GM18861 (cell line): ENCODE measurements around the gene PAK4.

ENCODE experiments used
- ATAC-seq: cut with Tn5 transposase; IDR thresholded peaks from one replicate; pipeline ENCODE4 v1.9.1; 2021; ENCODE audit not compliant: unreplicated experiment

The PAK4 gene

DNA sequence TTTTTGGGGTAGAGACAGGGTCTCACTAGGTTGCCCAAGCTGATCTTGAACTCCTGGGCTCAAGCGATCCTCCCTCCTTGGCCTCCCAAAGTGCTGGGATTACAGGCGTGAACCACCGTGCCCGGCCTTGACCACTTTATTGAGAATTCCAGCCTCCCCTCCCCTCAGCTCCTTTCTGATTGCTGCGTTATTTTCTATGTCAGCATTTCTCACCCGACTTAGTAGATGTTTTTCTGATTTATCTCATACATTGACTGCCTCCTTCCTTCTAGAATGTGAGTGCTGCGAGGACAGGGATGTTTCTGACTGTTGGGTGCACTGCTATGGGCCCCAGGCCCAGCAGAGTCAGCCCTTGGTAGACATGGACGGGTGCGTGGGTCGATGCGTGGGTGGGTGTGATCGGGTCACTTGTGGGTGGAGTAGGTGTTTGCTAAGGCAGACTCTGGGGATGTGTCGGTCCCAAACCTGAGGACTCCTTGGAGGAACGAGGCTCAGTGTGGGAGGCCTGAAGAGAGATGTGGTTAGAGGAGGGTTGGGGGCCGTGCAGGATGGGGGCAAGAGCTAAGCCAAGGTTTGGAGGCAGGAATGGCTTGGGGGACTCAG is 37.0 kb downstream of the PAK4 start:
- no peak for ATAC-seq

DNA sequence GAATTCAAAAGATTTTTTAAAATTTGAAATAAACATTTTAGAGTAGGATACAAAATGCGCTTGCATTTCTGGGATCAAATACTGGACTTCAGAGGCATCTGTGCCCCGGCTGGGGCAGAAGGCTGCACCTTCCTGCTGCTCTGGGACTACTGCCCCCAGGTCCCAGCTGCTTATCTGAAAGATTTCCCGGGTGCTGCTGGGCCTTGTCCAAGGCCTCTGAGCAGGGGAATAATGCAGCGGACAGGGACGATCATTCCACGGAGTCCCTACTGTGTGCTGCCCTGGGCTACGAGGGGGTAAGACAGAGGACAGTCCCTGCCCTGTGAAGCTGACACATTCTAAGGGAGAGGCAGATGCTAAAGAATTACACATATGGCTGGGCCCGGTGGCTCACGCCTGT is 38.0 kb downstream of the PAK4 start:
- no peak for ATAC-seq

DNA sequence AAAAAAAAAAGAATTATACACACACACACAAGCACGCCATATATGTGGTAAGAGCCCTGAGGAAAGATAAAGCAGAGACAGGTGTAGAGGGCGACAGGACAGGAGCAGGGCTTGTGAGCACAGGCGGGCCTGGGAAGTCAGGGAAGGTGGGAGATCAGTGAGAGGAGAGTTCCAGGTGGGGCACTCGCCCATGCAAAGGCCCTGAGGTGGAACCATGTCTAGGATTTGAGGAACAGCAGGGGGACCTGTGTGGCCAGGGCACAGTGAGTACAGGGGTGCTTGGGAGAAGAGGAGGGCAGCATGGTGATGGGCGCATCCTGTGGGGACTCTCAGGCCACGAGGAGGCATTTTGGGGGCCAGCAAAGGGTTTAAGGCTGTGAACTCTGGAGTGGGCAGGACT is 38.7 kb downstream of the PAK4 start:
- ATAC-seq: no peak

DNA sequence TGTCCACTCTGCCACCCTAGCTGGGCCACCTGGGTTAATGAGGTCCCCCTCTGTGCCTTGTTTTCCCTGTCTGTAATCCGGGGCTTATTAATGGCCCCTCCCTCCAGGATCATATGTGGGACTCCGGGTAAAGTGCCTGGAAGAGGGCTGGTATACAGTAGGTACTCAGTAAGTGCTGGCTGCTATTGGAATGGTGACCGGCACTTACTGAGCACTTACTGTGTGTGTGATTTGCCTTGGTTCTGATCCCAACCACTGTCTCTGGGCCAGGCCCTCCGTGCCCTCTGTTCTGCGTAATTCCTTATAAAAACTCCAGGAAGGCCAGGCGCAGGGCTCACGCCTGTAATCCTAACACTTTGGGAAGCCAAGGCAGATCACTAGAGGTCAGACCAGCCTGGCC is 40.3 kb downstream of the PAK4 start:
- ATAC-seq: no peak

DNA sequence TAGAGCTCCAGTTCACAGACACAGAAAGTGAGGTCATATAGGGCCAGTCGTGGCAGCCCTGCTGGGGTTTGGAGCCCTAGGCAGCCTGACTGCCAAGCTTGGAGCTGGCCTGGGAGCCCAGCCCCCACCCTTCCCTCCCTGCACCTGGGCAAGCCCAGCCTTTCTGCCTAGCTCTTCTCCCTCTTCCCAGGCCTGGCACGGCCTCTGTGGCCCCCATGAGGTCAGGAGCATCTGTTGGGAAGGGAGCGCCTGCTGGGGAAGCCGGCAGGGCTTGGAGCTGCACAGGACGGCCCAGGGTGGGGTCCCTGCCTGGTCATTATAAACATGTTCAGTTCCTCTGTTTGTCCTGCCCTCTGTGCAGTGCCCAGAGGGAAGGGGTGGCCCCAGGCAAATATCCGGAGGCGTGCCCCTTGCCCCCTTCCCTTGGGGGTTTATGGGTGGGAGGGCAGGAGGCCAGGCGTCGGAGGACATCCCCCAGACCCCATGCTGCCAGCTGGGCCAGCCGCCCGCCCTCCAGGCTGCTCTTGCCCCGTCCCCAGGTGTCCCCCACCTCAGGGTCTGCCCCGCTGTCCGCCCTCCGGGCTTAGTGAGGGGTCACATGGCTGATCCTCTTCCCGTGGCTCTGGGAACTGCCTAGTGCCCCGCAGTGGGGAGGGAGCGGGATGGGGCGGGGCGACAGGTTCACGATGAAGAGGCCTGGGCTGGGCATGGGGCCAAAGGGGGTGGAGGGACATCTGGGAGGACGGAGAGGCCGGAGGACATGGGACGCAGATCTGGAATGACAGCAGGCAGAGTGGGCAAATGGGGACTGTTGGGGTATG is 41.2 kb downstream of the PAK4 start:
- no peak for ATAC-seq

DNA sequence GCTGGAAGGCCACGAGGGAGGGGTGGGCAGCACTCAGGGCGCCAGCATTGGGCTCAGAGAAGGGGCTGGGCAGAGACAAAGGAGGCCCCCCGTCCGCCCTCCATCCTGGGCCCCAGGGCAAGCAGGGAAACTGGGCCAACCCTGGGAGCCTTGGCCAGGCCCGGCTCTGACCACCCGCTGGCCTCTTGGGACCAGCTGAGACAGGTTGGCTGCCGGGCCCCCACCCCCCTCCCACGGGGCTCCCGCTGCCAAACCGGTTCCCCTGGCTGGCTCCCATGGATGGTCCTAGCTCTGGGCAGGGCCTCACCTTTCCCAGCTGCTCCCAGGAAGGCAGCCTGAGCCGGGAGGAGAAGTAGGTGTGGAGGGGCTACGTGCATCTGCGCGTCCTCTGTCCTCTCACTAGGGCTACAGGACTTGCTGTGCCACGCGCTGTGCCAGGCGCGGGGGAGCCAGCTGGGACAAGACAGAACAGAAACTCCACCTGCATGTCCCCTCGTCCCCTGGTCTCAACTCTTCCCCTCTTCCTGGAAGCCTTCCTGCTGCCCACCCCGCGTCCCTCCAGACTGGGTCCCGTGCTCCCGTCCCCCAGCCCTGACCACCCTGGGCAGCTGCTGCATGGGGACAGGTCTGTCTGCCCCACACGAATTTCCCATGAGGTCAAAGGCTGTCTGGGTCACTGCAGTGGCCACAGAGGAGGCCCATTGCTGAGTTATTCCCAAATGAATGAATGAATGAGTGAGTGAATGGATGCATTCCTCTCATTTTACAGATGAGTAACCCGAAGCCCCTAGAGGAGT is 42.1 kb downstream of the PAK4 start:
- no peak for ATAC-seq

DNA sequence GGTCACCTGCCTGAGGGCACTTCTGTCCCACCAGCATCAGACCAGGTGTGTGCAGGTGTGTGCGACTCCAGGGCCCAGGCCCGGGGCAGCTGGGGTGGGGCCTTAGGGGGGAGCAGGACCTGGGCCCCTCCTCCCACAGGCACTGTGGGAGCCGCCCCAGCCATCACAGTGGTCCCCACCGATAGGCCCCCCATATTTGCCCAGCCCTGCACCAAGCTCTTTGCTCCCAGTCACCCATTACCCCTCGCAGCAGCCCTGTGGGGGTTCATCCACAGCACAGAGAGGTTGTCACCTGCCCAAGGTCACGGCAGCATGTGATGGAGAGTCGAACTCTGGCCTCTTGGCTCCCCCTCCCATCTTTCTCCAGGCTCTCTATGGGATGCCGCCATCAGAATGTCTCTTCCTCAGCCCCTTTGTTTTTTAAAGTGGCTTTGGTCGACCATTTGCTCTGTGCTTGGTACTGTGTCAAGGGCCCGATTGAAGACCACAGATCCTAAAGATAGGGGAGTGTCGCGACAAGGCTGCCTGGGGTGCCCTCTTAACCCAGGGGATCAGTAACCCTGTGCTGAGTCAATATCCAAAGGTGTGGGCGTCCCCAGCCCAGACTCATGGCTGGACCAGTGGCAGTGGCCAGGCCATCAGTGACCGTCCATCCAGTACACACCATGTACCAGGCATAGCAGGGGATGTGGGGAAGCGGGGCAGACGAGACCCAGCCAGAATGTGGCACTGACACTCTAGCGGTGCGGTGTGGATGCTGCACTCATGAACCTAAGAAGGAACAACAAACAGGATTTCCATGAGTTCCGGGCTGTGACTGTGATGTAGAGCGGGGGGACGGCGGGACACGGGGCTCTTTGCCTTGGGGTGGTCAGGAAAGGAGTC is 42.9 kb downstream of the PAK4 start:
- no peak for ATAC-seq

DNA sequence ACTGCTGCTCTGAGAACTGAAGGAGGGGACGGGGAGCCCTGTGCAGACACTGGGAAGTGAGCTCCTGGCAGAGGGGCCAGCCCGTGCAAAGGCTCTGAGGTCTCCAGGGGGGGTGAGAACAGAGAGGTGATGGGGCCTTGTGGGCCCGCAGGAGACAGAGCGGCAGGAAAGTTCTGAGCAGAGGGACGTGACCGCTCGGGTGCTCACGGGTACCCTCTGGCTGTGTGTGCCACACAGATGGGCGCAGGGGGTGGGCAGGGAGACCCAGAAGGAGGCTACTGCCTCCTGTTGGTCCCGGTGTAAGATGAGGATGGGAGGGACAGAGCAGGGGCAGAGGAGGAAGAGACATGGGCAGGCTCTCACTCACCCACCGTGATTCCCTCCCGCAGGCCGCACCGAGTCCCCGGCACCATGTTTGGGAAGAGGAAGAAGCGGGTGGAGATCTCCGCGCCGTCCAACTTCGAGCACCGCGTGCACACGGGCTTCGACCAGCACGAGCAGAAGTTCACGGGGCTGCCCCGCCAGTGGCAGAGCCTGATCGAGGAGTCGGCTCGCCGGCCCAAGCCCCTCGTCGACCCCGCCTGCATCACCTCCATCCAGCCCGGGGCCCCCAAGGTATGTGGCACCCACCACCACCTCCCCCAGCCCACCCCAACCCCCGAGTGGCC is 43.7 kb downstream of the PAK4 start:
- no peak for ATAC-seq

DNA sequence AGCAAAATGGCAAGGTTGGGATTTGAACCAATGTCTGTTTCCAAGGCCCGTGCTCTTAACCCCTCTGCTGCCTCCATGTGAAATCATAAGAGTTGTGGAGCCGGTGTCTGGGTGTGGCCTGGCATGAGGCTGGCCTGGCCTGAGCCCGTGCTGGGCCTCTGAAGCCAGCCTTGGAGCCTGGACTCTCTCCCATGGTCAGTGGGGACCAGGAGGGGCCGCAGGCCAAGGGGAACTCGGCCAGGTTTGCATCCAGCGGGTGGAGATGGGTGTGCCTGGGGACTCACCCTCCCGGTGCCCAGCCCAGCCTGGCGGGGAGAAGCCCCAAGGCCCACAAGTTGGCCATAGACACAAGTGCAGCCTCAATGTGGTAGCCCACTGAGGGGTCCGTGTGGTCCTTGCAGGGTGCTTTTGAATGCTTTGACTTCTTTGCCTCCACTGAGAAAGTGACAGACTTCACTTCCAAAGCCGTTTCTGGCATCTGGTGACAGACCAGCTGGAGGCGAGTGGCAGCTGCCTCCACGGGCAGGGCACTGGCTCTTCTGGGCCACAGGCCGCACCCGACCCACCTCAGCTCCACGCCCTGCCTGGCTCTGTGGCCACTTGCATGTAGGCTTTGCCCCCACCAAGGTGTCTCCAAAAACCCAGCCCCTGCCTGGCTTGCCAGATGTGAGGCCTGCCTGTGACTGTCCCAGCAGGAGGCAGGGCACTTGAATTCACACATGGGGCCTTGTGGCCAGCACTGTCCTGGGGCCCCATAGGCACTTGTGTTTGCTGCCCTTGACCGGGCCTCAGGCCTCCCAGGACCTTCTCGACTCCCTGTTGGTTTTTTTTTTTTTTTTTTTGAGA is 45.0 kb downstream of the PAK4 start:
- ATAC-seq: no peak

DNA sequence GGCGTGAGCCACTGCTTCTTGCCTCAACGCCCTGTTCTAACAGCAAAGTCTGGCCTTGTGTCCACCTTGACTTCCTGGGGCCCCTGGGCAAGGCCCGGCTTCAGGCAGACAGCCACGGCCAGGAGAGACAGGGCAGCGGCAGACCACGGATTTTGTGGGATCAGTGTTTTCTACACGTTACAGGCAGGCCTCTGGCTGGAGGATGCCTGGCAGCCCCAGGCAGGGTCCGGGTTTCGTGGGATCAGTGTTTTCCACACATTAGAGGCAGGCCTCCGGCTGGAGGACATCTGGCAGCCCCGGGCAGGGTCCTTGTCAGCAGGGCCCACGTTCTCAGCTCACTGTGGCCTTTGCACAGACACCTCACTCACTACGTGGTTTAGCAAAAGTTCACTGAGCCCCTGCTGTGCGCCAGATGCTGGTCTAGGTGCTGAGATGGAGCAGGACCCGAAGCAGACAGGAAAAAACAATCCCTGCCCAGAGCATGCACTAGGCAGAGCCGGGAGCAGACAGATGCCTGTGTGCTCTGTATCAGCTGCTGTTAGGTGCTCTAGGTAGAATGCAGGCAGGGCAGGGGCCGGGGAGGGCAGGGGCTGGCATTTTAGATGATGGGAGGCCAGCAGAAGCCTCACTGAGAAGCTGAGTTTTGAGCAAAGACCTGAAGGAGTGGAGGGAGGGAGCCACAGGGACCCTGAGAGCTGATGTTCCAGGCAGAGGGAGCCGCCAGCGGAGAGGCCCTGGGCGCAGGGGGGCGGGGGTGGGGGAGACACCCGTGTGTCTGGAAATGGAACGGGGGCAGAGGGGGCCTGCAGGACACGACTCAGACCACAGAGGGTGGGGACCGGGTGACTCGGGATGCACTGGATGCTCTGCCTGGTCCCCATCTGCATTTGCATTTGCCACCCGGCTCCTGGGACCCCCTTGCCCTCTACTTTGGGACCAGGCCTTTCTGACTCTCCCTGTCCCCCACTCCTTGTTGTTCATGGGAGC is 46.2 kb downstream of the PAK4 start:
- ATAC-seq: no peak

DNA sequence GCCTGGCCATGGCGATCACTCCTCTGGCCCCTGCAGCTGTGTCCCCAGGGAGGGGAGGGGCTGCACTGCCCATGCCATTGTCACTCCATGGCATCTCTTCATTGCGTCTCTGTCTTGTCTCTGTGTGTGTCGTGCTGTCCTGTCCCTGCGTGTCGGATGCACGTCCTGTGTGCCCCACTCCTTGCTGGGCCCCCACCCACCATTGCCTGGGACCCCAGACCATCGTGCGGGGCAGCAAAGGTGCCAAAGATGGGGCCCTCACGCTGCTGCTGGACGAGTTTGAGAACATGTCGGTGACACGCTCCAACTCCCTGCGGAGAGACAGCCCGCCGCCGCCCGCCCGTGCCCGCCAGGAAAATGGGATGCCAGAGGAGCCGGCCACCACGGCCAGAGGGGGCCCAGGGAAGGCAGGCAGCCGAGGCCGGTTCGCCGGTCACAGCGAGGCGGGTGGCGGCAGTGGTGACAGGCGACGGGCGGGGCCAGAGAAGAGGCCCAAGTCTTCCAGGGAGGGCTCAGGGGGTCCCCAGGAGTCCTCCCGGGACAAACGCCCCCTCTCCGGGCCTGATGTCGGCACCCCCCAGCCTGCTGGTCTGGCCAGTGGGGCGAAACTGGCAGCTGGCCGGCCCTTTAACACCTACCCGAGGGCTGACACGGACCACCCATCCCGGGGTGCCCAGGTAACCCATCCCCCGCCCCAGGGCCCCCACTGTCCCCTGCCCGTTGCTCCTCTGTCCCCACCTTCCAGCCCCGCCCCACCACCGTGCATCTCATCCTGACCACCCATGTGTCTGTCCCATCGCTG is 47.3 kb downstream of the PAK4 start:
- no peak for ATAC-seq

DNA sequence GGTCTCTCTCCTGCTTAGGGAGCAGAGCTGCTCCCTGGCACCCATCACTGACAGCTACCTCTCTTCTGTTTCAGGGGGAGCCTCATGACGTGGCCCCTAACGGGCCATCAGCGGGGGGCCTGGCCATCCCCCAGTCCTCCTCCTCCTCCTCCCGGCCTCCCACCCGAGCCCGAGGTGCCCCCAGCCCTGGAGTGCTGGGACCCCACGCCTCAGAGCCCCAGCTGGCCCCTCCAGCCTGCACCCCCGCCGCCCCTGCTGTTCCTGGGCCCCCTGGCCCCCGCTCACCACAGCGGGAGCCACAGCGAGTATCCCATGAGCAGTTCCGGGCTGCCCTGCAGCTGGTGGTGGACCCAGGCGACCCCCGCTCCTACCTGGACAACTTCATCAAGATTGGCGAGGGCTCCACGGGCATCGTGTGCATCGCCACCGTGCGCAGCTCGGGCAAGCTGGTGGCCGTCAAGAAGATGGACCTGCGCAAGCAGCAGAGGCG is 48.0 kb downstream of the PAK4 start:
- no peak for ATAC-seq

DNA sequence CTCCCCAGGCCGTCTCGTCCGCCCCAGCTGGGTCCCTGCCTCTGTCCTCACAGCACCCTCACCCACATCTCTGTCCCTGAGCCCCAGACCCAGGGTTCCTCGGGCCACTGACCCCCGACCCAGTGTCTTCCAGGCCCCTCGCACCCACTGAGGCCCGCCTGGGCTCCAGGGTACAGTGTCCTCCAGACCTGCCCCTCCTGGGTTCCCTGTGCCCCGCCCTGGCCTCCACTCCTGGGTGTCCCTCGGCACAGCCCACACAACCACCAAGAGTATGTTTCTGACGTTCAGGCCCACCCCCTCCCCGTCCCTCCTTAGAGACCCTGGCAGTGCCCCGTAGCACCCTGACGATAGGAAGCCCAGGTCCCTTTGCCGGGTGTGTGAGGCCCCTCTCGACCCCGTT is 48.6 kb downstream of the PAK4 start:
- no peak for ATAC-seq

DNA sequence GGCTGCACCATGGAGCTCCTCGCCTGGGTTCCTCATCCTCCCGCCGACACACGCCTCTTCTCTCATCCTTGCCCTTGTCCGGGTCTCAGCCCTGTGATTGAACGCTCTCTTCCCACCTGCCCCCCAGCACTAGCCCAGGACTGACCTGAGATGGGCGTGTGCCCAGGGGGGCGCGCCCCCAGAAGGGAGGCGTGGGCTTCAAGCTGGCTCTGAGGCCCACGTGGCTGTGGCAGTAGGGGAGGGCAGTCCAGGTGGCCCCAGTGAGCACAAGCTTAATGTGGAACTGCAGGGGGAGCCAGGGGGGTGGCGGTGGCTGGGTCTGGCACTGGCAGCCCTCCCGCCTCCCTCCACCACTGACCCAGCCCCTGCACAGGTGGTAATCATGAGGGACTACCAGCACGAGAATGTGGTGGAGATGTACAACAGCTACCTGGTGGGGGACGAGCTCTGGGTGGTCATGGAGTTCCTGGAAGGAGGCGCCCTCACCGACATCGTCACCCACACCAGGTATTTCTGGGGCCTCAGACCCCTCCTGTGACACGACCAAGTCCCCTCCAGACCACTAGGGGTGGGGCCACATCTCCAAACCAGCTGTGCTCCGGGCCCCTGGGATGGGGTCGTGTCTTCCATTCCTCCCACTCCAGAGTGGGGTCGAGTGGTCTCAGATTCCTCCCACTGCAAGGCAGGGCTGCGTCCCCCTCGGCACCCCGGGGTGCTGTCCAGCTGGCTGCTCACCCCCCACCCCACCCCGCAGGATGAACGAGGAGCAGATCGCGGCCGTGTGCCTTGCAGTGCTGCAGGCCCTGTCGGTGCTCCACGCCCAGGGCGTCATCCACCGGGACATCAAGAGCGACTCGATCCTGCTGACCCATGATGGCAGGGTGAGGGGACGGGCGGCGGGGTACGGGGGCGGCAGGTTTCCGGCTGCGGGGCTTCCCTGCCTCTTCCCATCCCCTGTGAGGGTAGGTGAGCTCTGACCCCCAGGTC is 49.3 kb downstream of the PAK4 start:
- no peak for ATAC-seq

DNA sequence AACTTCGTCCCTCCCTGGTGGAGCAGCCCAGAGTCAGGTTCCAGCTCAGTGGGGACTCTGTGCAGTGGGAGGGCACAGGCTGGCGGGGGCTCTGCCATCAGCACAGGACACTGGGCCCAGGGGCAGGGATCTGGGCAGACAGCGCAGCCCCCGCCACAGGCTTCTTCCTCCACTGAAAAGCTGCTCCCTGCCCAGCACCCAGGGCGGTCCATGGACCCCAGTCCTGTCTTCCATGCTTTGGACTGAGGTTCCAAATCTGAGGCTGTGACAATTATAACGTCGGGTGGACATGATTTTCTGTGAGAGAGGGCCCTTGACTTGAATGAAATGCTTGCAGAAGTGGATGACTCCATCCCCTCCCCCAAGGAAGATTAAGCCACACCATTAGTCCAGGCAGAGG is 50.0 kb downstream of the PAK4 start:
- ATAC-seq: no peak

DNA sequence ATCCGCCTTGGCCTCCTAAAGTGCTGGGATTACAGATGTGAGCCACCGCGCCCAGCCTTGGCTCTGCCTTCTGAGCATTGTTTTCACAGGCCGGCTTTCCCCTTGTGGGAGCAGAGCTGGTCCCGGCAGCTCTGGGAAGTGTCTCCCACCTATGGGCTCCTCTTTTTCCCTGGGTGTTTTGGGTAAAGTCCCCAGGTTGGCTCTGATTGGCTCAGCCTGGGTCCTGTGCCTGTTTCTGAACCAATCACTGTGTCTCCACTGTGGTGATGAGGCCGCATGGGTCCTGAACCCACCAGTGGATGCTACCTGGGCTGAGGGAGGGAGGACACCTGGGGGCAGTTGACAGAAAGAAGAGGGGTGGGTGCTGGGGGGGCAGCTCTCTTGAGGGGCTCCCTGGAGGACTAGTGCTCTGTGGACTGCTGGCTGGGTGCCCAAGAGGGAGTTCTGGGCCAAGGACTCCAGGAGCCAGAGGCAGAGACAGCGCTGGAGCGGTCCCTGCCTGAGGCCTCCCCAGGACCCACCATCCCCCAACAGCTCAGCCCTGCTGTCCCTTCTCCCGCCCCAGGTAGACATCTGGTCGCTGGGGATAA is 51.6 kb downstream of the PAK4 start:
- ATAC-seq: no peak
